Gastrocnemius medialis (tissue), 4 donors: ENCODE measurements around the gene ANGPTL1.

ENCODE experiments used
- CTCF ChIP-seq, 5 experiments: fragments of 450-650 bp in 3 of 5; fragments of 200-600 bp in 2 of 5; sonication (generic) in 2 of 5; IDR thresholded peaks in 4 of 5; conservative IDR thresholded peaks in 1 of 5; 1 replicate in 4 of 5; 2 replicates in 1 of 5; pipeline ENCODE4 v1.5.1; 2016 to 2019; ENCODE audit warnings: antibody characterized with exemption in 5 of 5, mild to moderate bottlenecking in 3 of 5, moderate library complexity in 3 of 5
- POLR2A ChIP-seq, 2 donors: fragments of 450-650 bp; IDR thresholded peaks; one replicate each; pipeline ENCODE4 v1.6.1; 2017; ENCODE audit warnings: antibody characterized with exemption in 2 of 2, mild to moderate bottlenecking in 2 of 2, moderate library complexity in 2 of 2

GRCh38 chr1:178885869-178886268 is 15.0 kb upstream of the ANGPTL1 start:
- TF ChIP-seq CTCF (IDR thresholded peaks at IDR 0.05 in 4 of 5, conservative IDR thresholded peaks at IDR 0.05 in 1 of 5) = no peak
- TF ChIP-seq POLR2A (IDR thresholded peaks at IDR 0.05) = no peak
